Loucy (cell line): Measurements from ENCODE around the gene NOSIP.

Experiments used
- EZH2phosphoT487 ChIP-seq: fragments of 200-600 bp; IDR thresholded peaks from 2 replicates; pipeline ENCODE4 v1.6.1; 2018; ENCODE audit warnings: antibody characterized with exemption, mild to moderate bottlenecking, moderate library complexity, borderline replicate concordance
- TF ChIP-seq, protein P1 (sequence below): fragments of 200-600 bp; sonication (generic); conservative IDR thresholded peaks from 2 replicates; pipeline ENCODE4 v1.5.1; 2014; ENCODE audit warnings: mild to moderate bottlenecking, antibody characterized with exemption, low read length

- TF ChIP-seq, protein P1, sequence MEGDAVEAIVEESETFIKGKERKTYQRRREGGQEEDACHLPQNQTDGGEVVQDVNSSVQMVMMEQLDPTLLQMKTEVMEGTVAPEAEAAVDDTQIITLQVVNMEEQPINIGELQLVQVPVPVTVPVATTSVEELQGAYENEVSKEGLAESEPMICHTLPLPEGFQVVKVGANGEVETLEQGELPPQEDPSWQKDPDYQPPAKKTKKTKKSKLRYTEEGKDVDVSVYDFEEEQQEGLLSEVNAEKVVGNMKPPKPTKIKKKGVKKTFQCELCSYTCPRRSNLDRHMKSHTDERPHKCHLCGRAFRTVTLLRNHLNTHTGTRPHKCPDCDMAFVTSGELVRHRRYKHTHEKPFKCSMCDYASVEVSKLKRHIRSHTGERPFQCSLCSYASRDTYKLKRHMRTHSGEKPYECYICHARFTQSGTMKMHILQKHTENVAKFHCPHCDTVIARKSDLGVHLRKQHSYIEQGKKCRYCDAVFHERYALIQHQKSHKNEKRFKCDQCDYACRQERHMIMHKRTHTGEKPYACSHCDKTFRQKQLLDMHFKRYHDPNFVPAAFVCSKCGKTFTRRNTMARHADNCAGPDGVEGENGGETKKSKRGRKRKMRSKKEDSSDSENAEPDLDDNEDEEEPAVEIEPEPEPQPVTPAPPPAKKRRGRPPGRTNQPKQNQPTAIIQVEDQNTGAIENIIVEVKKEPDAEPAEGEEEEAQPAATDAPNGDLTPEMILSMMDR, result no peak
- TF ChIP-seq EZH2phosphoT487, result no peak
Observed at GRCh38 chr19:49512970-49513745, 67.2 kb downstream of the NOSIP start.
